OCI-LY1 (cell line): ENCODE measurements around the gene CLK2.

Experiments
- H2AFZ ChIP-seq: fragments of 200-600 bp; sonication (generic), shearing (Covaris generic); 2 replicates; pipeline ENCODE4 v1.6.0; 2014; ENCODE audit warnings: antibody characterized with exemption, mild to moderate bottlenecking, low read length
- H3F3A ChIP-seq: fragments of 200-600 bp; sonication (generic), shearing (Covaris generic); 2 replicates; pipeline ENCODE4 v1.6.0; 2014; ENCODE audit warnings: mild to moderate bottlenecking, antibody characterized with exemption, low read length, moderate library complexity; ENCODE audit not compliant: insufficient read depth
- H3K27ac ChIP-seq: fragments of 200-600 bp; sonication (generic); 2 replicates; pipeline ENCODE4 v1.5.1; 2014; ENCODE audit warnings: low read length, mixed run types, mild to moderate bottlenecking, low read depth; ENCODE audit not compliant: poor library complexity, severe bottlenecking
- H3K27me3 ChIP-seq: fragments of 200-600 bp; sonication (generic); 2 replicates; pipeline ENCODE4 v1.6.0; 2014; ENCODE audit warnings: antibody characterized with exemption, mild to moderate bottlenecking, low read length, moderate library complexity; ENCODE audit not compliant: insufficient read depth
- H3K36me3 ChIP-seq: fragments of 200-600 bp; sonication (generic); 2 replicates; pipeline ENCODE4 v1.6.1; 2014; ENCODE audit warnings: mild to moderate bottlenecking, antibody characterized with exemption, low read length, moderate library complexity, mixed read lengths; ENCODE audit not compliant: insufficient read depth
- H3K4me1 ChIP-seq: fragments of 200-600 bp; sonication (generic); 2 replicates; pipeline ENCODE4 v1.5.1; 2014; ENCODE audit warnings: mild to moderate bottlenecking, low read length, moderate library complexity; ENCODE audit not compliant: insufficient read depth, severe bottlenecking
- H3K4me2 ChIP-seq: fragments of 200-600 bp; sonication (generic), shearing (Covaris generic); 2 replicates; pipeline ENCODE4 v1.6.1; 2014; ENCODE audit warnings: low read length
- H3K4me3 ChIP-seq: fragments of 200-600 bp; sonication (generic); 2 replicates; pipeline ENCODE4 v1.5.1; 2014; ENCODE audit warnings: low read length, low read depth, mild to moderate bottlenecking, mixed read lengths; ENCODE audit not compliant: poor library complexity, severe bottlenecking
- H3K79me2 ChIP-seq: fragments of 200-600 bp; shearing (Covaris generic); 2 replicates; pipeline ENCODE4 v1.6.1; 2016; ENCODE audit warnings: mixed run types, low read length, mixed read lengths; ENCODE audit not compliant: insufficient read depth
- H3K9ac ChIP-seq: fragments of 200-600 bp; sonication (generic), shearing (Covaris generic); 2 replicates; pipeline ENCODE4 v1.6.1; 2014; ENCODE audit warnings: mild to moderate bottlenecking, low read length, mixed read lengths
- H3K9me2 ChIP-seq: fragments of 200-600 bp; sonication (generic), shearing (Covaris generic); 2 replicates; pipeline ENCODE4 v1.6.1; 2014; ENCODE audit warnings: low read depth, mild to moderate bottlenecking, low read length, mixed read lengths
- H3K9me3 ChIP-seq: fragments of 200-600 bp; shearing (Covaris generic); 2 replicates; pipeline ENCODE4 v1.6.1; 2014; ENCODE audit warnings: low read length, mixed read lengths
- H4K20me1 ChIP-seq: fragments of 200-600 bp; sonication (generic), shearing (Covaris generic); 2 replicates; pipeline ENCODE4 v1.6.0; 2016; ENCODE audit warnings: mild to moderate bottlenecking, low read length; ENCODE audit not compliant: insufficient read depth
- EZH2 ChIP-seq: fragments of 200-600 bp; sonication (generic), shearing (Covaris generic); IDR thresholded peaks from 2 replicates; pipeline ENCODE4 v1.8.0; 2017; ENCODE audit warnings: borderline replicate concordance, mixed run types, mild to moderate bottlenecking, antibody characterized with exemption, low read length, moderate library complexity, mixed read lengths
- TF ChIP-seq, protein P1 (sequence below): fragments of 200-600 bp; sonication (generic), shearing (Covaris generic); IDR thresholded peaks from 2 replicates; pipeline ENCODE4 v1.5.1; 2017; ENCODE audit warnings: mild to moderate bottlenecking, antibody characterized with exemption, low read length, moderate library complexity, mixed read lengths

Gene CLK2

DNA sequence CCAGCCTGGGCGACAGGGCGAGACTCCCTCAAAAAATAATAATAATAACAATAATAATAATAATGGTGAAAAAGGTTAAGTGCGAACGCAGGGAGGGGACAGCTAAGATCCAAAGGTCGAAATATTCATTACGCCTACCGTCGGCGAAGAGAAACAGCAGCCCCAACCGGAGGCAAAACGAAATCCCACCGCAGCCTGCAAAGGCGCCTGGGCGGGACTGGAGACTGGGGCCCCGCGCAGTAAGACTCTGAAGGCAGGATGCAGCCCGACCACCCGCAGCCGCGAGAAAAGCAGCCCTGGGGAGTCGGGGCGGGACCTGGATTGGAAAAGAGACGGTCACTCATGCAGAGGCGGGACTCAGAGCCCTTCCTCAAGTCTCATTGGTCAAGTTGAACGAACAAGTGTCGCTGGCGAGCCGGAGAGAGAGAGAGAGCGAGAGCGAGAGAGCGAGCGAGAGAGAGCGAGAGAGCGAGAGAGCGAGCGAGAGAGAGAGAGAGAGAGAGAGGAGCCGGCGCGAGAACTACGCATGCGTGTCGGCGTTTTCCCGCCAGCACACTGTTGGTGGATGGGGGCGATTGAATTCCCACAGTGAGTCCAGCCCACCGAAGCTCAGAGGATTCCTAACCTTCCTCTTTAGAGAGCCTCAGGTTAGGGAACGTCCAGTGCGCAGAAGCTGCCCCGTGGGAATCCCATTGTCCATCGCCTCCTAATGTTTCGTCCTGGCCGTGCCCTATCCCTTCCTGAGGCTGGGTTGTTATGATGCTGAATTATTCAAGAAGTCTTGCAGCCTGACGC, 28.7 kb downstream of the CLK2 start:
- no peaks in the 10 kb centered on the region for H3K9me3 ChIP-seq
- H3K4me2 ChIP-seq = peak overlapping the region; percentile 79
- H3K27ac ChIP-seq = peak overlapping the region; percentile 80
- H4K20me1 ChIP-seq = no peaks in the 10 kb centered on the region
- H3K9me2 ChIP-seq = no peaks in the 10 kb centered on the region
- H3F3A ChIP-seq = peaks cover 6% of the 10 kb centered on the region; the same call in 1 of the 2 replicates
- TF ChIP-seq, protein P1, sequence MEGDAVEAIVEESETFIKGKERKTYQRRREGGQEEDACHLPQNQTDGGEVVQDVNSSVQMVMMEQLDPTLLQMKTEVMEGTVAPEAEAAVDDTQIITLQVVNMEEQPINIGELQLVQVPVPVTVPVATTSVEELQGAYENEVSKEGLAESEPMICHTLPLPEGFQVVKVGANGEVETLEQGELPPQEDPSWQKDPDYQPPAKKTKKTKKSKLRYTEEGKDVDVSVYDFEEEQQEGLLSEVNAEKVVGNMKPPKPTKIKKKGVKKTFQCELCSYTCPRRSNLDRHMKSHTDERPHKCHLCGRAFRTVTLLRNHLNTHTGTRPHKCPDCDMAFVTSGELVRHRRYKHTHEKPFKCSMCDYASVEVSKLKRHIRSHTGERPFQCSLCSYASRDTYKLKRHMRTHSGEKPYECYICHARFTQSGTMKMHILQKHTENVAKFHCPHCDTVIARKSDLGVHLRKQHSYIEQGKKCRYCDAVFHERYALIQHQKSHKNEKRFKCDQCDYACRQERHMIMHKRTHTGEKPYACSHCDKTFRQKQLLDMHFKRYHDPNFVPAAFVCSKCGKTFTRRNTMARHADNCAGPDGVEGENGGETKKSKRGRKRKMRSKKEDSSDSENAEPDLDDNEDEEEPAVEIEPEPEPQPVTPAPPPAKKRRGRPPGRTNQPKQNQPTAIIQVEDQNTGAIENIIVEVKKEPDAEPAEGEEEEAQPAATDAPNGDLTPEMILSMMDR = no peak
- no peak for TF ChIP-seq EZH2
- peaks cover 55% of the 10 kb centered on the region for H3K4me1 ChIP-seq
- no peaks in the 10 kb centered on the region for H3K79me2 ChIP-seq
- no peak overlapping the region for H2AFZ ChIP-seq
- H3K27me3 ChIP-seq = no peaks in the 10 kb centered on the region
- H3K9ac ChIP-seq = peak overlapping the region; percentile 76
- 0 out of 2 replicates have a peak, but pooled peaks cover 1% of the 10 kb centered on the region for H3K36me3 ChIP-seq
- peak overlapping the region; percentile 75 for H3K4me3 ChIP-seq

DNA sequence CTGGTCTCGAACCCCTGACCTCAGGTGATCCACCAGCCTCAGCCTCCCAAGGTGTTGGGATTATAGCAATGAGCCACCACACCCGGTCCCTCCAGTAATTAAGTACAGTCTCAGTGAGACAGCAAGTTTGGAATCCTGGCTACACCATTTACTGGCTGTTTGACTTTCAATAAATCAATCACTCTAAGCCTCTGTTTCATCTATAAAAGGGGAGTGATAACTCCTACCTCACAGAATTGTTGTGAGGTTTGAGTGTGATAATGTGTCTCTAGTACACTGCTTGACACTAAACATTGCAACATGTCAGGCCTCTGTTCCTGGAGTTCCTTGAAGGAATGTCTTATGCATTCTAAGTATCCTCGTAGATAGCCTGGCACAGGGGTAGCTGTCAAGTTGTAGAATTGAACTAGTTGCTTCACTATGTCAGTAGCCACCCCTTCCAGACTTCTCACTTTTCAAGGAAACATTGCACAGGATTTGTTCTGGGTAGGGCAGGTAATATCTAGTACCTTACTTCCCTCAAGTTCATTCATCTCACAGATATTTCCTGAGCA, 30.4 kb downstream of the CLK2 start:
- peak overlapping the region; percentile 76 for H3K9ac ChIP-seq
- no peaks in the 10 kb centered on the region for H3K27me3 ChIP-seq
- peaks cover 6% of the 10 kb centered on the region; the same call in 1 of the 2 replicates for H3F3A ChIP-seq
- peaks cover 45% of the 10 kb centered on the region for H3K4me1 ChIP-seq
- no peak overlapping the region for H2AFZ ChIP-seq
- no peaks in the 10 kb centered on the region for H3K9me2 ChIP-seq
- TF ChIP-seq, protein P1 = no peak
- TF ChIP-seq EZH2 = no peak
- peak overlapping the region; percentile 75 for H3K4me3 ChIP-seq
- no peaks in the 10 kb centered on the region for H3K9me3 ChIP-seq
- H4K20me1 ChIP-seq = no peaks in the 10 kb centered on the region
- 0 out of 2 replicates have a peak, but pooled peaks cover 5% of the 10 kb centered on the region for H3K36me3 ChIP-seq
- H3K27ac ChIP-seq = peak overlapping the region; percentile 80
- peak overlapping the region; percentile 79 for H3K4me2 ChIP-seq
- H3K79me2 ChIP-seq = no peaks in the 10 kb centered on the region

DNA sequence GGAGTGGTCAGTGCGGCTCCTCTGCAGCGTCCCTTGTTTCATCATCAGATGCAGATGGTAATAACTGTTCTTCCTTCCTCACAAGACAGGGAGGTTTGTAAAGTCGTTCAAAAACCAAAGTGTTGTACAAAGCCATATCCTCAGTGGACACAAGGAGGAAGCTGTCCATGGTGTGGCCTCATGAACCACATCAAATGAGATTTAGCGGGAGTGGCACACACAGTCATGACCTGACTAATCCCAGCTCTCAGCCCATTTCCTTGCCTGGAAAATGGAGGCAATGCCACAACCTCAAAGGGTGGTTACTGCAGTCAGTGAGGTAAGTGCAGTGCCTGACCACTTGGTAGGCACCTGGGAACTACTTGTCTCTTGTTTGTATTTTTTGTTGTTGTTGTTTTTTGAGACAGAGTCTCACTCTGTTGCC, 31.5 kb downstream of the CLK2 start:
- Histone ChIP-seq H3K27ac (peak overlapping the region; percentile 70), H3K27me3 (no peaks in the 10 kb centered on the region), H3K4me2 (peak overlapping the region; percentile 76), H3K4me3 (peak overlapping the region; percentile 60), H4K20me1 (no peaks in the 10 kb centered on the region), H3K4me1 (peaks cover 44% of the 10 kb centered on the region), H3K36me3 (peaks cover 8% of the 10 kb centered on the region), H3K79me2 (no peaks in the 10 kb centered on the region), H3K9me2 (no peaks in the 10 kb centered on the region), H2AFZ (no peak overlapping the region), H3K9me3 (no peaks in the 10 kb centered on the region), H3F3A (peaks cover 3% of the 10 kb centered on the region; the same call in 1 of the 2 replicates), H3K9ac (peak overlapping the region; percentile 36; the same call in 1 of the 2 replicates)
- TF ChIP-seq, protein P1 = no peak
- TF ChIP-seq EZH2 = no peak
